ENCODE results near the gene CRTAP. TPM values are rescaled to one million over a fixed set of nuclear protein-coding genes. Genes with fewer than 3 reads are reported as not detected.
"Not testable (repeated sequence)": the region's sequence is repeated elsewhere in the genome, so short reads cannot be mapped to it uniquely, and the experiment has no call there.

The CRTAP gene
- total RNA-seq (192 TPM), polyA plus RNA-seq (ENCODE audit: insufficient read depth, low read depth, low replicate concordance) (122 TPM)
- long read RNA-seq, donor 1, full-length matches to known transcripts, result 25 of 30 reads
- long read RNA-seq, donor 1, partial matches to known transcripts, result 5 of 30 reads
- long read RNA-seq, donor 1, other reads (novel, unspliced or antisense), result 0 of 30 reads
- long read RNA-seq, donor 2, full-length matches to known transcripts, result 30 of 30 reads
- long read RNA-seq, donor 2, partial matches to known transcripts, result 0 of 30 reads
- long read RNA-seq, donor 2, other reads (novel, unspliced or antisense), result 0 of 30 reads
- long read RNA-seq, donor 3, full-length matches to known transcripts, result 13 of 24 reads
- long read RNA-seq, donor 3, partial matches to known transcripts, result 11 of 24 reads
- long read RNA-seq, donor 3, other reads (novel, unspliced or antisense), result 0 of 24 reads
- long read RNA-seq, donor 4, full-length matches to known transcripts, result 15 of 15 reads
- long read RNA-seq, donor 4, partial matches to known transcripts, result 0 of 15 reads
- long read RNA-seq, donor 4, other reads (novel, unspliced or antisense), result 0 of 15 reads
- long read RNA-seq, donor 5, result 0 reads
- long read RNA-seq, donor 6, full-length matches to known transcripts, result 2 of 2 reads
- long read RNA-seq, donor 6, partial matches to known transcripts, result 0 of 2 reads
- long read RNA-seq, donor 6, other reads (novel, unspliced or antisense), result 0 of 2 reads
- long read RNA-seq, donor 7, full-length matches to known transcripts, result 103 of 134 reads
- long read RNA-seq, donor 7, partial matches to known transcripts, result 24 of 134 reads
- long read RNA-seq, donor 7, other reads (novel, unspliced or antisense), result 7 of 134 reads
- long read RNA-seq, donor 8, full-length matches to known transcripts, result 18 of 23 reads
- long read RNA-seq, donor 8, partial matches to known transcripts, result 5 of 23 reads
- long read RNA-seq, donor 8, other reads (novel, unspliced or antisense), result 0 of 23 reads
- long read RNA-seq, donor 9, full-length matches to known transcripts, result 11 of 11 reads
- long read RNA-seq, donor 9, partial matches to known transcripts, result 0 of 11 reads
- long read RNA-seq, donor 9, other reads (novel, unspliced or antisense), result 0 of 11 reads
- long read RNA-seq, donor 10, full-length matches to known transcripts, result 16 of 30 reads
- long read RNA-seq, donor 10, partial matches to known transcripts, result 14 of 30 reads
- long read RNA-seq, donor 10, other reads (novel, unspliced or antisense), result 0 of 30 reads

DNA sequence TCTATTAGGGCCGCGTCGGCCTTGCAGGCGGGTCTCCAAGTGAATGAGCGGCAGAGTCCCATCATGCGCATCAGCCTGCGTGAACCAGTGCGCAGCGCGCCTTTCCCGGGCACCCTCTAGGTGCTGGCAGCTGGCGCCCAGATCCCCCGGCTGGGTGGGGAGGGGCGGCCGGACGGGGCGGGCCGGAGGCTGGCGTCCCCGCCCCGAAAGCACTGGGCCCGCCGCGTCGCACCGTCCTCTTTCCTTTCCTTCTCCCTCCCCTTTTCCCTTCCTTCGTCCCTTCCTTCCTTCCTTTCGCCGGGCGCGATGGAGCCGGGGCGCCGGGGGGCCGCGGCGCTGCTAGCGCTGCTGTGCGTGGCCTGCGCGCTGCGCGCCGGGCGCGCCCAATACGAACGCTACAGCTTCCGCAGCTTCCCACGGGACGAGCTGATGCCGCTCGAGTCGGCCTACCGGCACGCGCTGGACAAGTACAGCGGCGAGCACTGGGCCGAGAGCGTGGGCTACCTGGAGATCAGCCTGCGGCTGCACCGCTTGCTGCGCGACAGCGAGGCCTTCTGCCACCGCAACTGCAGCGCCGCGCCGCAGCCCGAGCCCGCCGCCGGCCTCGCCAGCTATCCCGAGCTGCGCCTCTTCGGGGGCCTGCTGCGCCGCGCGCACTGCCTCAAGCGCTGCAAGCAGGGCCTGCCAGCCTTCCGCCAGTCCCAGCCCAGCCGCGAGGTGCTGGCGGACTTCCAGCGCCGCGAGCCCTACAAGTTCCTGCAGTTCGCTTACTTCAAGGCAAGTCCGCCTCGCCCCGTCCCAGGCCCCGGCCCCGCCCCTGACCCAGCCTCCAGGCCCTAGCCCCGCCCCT, at the start of gene CRTAP:
Gene CRTAP (plus strand): TSS at position 243 of the 850 bp plus-strand sequence. CDS start 64 bp downstream, at position 307.
- H3K9ac ChIP-seq (ENCODE audit: low read length in 3 of 3), result peak within 1 kb of the TSS; percentile 63 to 85 (median 80)
- TF ChIP-seq, protein P1, sequence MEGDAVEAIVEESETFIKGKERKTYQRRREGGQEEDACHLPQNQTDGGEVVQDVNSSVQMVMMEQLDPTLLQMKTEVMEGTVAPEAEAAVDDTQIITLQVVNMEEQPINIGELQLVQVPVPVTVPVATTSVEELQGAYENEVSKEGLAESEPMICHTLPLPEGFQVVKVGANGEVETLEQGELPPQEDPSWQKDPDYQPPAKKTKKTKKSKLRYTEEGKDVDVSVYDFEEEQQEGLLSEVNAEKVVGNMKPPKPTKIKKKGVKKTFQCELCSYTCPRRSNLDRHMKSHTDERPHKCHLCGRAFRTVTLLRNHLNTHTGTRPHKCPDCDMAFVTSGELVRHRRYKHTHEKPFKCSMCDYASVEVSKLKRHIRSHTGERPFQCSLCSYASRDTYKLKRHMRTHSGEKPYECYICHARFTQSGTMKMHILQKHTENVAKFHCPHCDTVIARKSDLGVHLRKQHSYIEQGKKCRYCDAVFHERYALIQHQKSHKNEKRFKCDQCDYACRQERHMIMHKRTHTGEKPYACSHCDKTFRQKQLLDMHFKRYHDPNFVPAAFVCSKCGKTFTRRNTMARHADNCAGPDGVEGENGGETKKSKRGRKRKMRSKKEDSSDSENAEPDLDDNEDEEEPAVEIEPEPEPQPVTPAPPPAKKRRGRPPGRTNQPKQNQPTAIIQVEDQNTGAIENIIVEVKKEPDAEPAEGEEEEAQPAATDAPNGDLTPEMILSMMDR (IDR thresholded peaks at IDR 0.05; ENCODE audit: borderline replicate concordance, extremely low read depth, insufficient read depth), result no peak
- H3K4me1 ChIP-seq (ENCODE audit: control insufficient read depth in 2 of 3, insufficient read depth in 2 of 3, low read depth in 1 of 3, low read length in 3 of 3), result peaks cover 0 to 7% (median 3%) of the 10 kb centered on the region in 3 donors
- no peaks in the 10 kb centered on the region for H3K27me3 ChIP-seq (ENCODE audit: control insufficient read depth, insufficient read depth, low read length)
- H3K9me3 ChIP-seq (ENCODE audit: control insufficient read depth in 2 of 3, insufficient read depth in 1 of 3, low read length in 3 of 3), result no peaks in the 10 kb centered on the region
- H3K4me3 ChIP-seq (ENCODE audit: low read length in 3 of 3), result peak within 1 kb of the TSS; percentile 74 to 87 (median 84)
- no peak for FAIRE-seq
- peak within 1 kb of the TSS; percentile 93 to 98 for H3K27ac ChIP-seq (ENCODE audit: low read depth in 2 of 2, low read length in 2 of 2)
- intact Hi-C loops (cut with DNase I), result no loop called here
- no peaks in the 10 kb centered on the region for H3K36me3 ChIP-seq (ENCODE audit: control insufficient read depth in 2 of 3, insufficient read depth in 3 of 3, low read length in 3 of 3)
- DNase-seq, result peak; percentile 92 to 99 (median 96)

DNA sequence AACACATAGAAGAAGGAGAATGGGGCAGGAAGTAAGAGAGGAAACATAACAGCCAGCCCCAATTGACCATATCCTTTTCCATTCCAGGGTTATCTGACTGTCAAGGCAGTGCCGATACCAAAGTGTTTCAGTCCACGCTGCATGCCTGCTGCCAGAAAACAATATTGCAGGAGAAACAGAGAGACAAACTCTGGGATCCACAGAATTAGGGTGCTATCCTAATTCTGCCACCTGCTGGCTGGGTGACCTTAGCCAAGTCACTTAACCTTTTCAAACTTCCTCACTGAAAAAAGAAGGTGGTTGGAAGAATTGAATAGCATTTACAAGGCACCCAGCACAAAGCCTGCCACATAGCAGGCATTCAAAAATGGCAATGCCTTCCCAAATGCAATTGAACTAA, 48.9 kb upstream of the CRTAP start:
- no peaks in the 10 kb centered on the region for H3K27me3 ChIP-seq (ENCODE audit: control insufficient read depth, insufficient read depth, low read length)
- FAIRE-seq (no peak), DNase-seq (no peak)
- intact Hi-C loops (cut with DNase I), result no loop called here
- H3K4me1 ChIP-seq (ENCODE audit: control insufficient read depth in 2 of 3, insufficient read depth in 2 of 3, low read depth in 1 of 3, low read length in 3 of 3), result no peaks in the 10 kb centered on the region
- no peak overlapping the region for H3K27ac ChIP-seq (ENCODE audit: low read depth in 2 of 2, low read length in 2 of 2)
- TF ChIP-seq, protein P1 (IDR thresholded peaks at IDR 0.05; ENCODE audit: borderline replicate concordance, extremely low read depth, insufficient read depth), result no peak
- no peaks in the 10 kb centered on the region for H3K9me3 ChIP-seq (ENCODE audit: control insufficient read depth in 2 of 3, insufficient read depth in 1 of 3, low read length in 3 of 3)
- peaks cover 4 to 32% (median 21%) of the 10 kb centered on the region in 3 donors for H3K36me3 ChIP-seq (ENCODE audit: control insufficient read depth in 2 of 3, insufficient read depth in 3 of 3, low read length in 3 of 3)
- H3K4me3 ChIP-seq (ENCODE audit: low read length in 3 of 3), result no peak overlapping the region
- no peak overlapping the region for H3K9ac ChIP-seq (ENCODE audit: low read length in 3 of 3)

DNA sequence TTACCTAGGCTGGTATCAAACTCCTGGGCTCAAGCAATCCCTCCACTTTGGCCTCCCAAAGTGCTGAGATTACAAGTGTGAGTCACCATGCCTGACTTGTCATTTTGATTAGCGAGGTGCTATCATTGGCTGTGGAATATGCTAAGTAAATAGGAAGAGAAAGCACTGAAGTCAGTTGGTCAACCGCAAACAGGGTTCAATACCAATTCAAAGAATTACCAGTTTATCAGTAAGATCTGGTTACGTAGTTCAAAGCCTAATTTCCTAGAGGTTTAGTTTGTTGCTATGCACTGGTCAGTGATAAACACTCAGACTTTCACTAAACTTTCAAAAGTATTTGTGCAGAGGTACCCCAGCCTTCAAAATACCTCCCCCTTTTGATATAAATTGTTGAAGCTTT, 46.3 kb upstream of the CRTAP start:
- intact Hi-C loops (cut with DNase I), result no loop called here
- Histone ChIP-seq H3K9me3 (ENCODE audit: control insufficient read depth in 2 of 3, insufficient read depth in 1 of 3, low read length in 3 of 3) (no peaks in the 10 kb centered on the region), H3K27me3 (ENCODE audit: control insufficient read depth, insufficient read depth, low read length) (no peaks in the 10 kb centered on the region), H3K4me3 (ENCODE audit: low read length in 3 of 3) (no peak overlapping the region), H3K27ac (ENCODE audit: low read depth in 2 of 2, low read length in 2 of 2) (no peak overlapping the region), H3K4me1 (ENCODE audit: control insufficient read depth in 2 of 3, insufficient read depth in 2 of 3, low read depth in 1 of 3, low read length in 3 of 3) (no peaks in the 10 kb centered on the region), H3K36me3 (ENCODE audit: control insufficient read depth in 2 of 3, insufficient read depth in 3 of 3, low read length in 3 of 3) (peaks cover 4 to 23% (median 15%) of the 10 kb centered on the region in 3 donors), H3K9ac (ENCODE audit: low read length in 3 of 3) (no peak overlapping the region)
- FAIRE-seq (no peak), DNase-seq (no peak)
- TF ChIP-seq, protein P1 (IDR thresholded peaks at IDR 0.05; ENCODE audit: borderline replicate concordance, extremely low read depth, insufficient read depth), result no peak

DNA sequence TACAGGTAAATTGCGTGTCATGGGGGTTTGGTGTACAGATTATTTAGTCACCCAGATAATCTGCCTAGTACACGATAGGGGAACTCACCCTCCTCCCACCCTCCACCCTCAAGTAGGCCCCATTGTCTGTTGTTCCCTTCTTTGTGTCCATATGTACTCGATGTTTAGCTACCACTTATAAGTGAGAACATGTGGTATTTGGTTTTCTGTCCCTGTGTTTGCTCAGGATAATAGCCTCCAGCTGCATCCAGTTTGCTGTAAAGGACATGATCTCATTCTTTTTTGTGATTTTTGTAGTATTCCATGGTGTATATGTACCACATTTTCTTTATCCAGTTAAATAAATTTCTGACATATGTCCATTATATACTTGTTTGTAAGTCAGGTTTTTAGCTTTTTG, 44.0 kb upstream of the CRTAP start:
- H3K27ac ChIP-seq (ENCODE audit: low read depth in 2 of 2, low read length in 2 of 2); intact Hi-C loops (cut with DNase I); H3K27me3 ChIP-seq (ENCODE audit: control insufficient read depth, insufficient read depth, low read length); H3K9me3 ChIP-seq (ENCODE audit: control insufficient read depth in 2 of 3, insufficient read depth in 1 of 3, low read length in 3 of 3); H3K4me3 ChIP-seq (ENCODE audit: low read length in 3 of 3); FAIRE-seq; H3K36me3 ChIP-seq (ENCODE audit: control insufficient read depth in 2 of 3, insufficient read depth in 3 of 3, low read length in 3 of 3); H3K4me1 ChIP-seq (ENCODE audit: control insufficient read depth in 2 of 3, insufficient read depth in 2 of 3, low read depth in 1 of 3, low read length in 3 of 3); H3K9ac ChIP-seq (ENCODE audit: low read length in 3 of 3): not testable (repeated sequence)
- peak in 1 of 5 donors; percentile 48 for DNase-seq

Data from kidney (tissue), 22 donors.